DMS153 treated with DMSO at 0.1 percent for 48 hours (cell line): ENCODE data around the gene ALKBH8.
"Not testable (repeated sequence)": the region's sequence is repeated elsewhere in the genome, so short reads cannot be mapped to it uniquely, and the experiment has no call there.

ENCODE experiments used
- DNase-seq: peaks from one replicate; lab custom pipeline; 2025; ENCODE audit not compliant: unreplicated experiment; lab: John Stamatoyannopoulos, UW

The ALKBH8 gene

GRCh38 chr11:107577346-107577711, 11.8 kb upstream of the ALKBH8 start:
- DNase-seq: no peak

GRCh38 chr11:107576497-107577345, 11.2 kb upstream of the ALKBH8 start:
- not testable (repeated sequence) for DNase-seq

- DNase-seq: no peak
These were observed 7.9 kb upstream of the ALKBH8 start for GRCh38 chr11:107573438-107573837.

- no peak for DNase-seq
These were observed 4.5 kb upstream of the ALKBH8 start for GRCh38 chr11:107570015-107570414.

GRCh38 chr11:107567739-107568335, 2.3 kb upstream of the ALKBH8 start:
- no peak for DNase-seq

DNA sequence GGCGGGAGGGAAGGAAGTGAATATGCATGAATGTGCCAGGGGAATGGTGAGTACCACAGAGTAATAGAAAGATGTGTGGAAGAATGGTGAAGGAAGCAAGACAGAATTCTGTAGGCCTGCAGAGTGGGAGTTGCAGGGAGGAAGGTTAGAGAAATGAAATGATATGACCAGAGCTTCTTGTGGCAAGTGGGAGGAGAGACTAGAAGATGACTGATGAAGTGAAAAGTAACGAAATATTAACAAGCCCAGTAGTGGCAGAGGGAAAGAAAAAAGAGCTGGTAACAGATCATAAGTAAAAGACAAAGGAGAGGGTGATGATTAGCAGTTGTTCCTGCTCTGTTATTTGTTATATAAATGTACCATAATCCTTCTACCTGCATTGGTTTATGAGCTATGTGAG, 1.0 kb upstream of the ALKBH8 start:
- no peak for DNase-seq

GRCh38 chr11:107565955-107566501, 493 bp upstream of the ALKBH8 start:
- DNase-seq: not testable (repeated sequence)

DNA sequence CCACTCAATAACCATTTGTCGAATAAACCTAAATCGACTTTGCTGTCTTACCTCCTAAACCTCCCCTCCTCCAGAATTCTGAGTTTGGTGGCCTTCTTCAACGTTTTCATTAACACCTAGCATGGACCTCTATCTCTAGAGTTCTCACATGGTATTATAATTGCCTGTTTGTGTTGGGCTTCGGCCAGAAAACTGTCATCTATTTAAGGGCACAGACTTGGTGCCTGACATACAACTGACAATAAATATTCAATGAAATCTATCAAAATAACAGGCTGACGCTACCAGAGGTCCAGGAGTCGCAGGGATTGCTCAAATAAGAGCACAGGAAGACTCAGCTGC, 687 bp downstream of the ALKBH8 start:
- DNase-seq: no peak

- peak; percentile 10 for DNase-seq
These were observed 1.8 kb downstream of the ALKBH8 start for GRCh38 chr11:107563702-107564101.

GRCh38 chr11:107562647-107563208, 2.8 kb downstream of the ALKBH8 start:
- DNase-seq: no peak

- DNase-seq: no peak
These were observed 3.8 kb downstream of the ALKBH8 start for GRCh38 chr11:107561688-107562087.

- DNase-seq: no peak
These were observed 15.2 kb downstream of the ALKBH8 start for GRCh38 chr11:107550304-107550703.

DNA sequence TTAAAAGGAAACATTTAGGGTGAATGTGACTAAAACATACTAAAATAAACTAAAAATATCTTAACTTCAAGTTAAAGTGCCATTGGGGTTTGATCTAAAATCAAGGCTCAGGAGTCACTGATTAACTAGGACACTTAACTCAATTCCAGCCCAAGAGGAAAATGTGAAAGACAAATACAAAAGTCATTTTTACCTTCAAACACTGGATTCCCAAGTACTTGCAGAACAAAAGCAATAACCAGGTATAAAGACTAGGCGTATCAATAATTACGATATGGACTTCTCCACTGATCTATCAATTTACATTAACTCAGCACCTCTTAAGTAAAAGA, 15.6 kb downstream of the ALKBH8 start:
- DNase-seq: no peak

DNA sequence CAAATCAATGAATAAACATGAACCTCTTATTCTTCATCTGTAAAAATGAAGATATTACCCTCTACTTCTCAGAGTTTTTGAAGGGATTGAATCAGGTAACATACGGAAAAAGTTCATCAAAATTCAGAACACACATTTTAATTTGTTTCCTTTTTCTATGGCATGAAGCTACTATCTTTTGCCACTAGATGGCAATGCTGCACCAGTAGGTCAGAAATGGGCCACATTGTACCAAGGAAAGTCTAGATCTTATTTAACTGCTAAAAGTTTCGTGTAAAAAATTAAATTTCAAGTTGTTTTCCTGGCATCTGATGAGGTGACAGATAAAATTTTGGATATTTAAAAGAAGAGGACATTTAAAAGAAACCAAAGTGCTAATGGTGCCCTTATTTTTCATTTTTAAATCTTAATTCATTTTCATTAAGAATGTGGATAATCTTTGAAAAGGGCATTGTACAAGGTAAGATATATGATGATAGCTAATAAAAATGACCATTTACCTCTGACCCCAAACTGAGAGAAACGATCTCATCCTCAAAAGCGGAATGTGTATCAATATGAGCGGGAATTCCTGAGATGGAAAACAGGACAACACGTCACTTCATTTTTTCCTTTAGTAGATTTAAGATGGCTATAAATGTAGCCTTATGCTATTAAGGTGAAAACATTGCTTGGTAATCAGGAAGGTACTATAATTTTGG, 16.1 kb downstream of the ALKBH8 start:
- peak; percentile 6 for DNase-seq

DNA sequence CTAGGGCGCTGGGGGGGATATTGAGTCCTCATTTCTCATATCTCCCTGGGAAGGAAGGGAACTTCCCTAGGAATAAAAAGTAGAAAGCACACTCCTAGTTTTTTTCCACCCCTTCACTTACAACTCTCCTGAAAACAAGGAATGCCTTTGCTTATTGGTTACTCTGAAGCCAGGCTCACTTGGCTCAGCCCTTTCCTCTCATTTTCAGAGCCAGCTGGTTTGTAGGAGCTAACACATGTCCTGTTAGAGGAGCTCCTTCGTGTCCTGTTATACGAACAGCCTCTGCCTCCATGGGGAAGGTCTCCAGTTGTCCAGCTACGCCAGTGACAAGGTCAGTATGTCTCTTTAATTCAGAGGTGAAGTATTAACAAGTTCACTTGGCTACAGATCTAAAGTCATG, 17.6 kb downstream of the ALKBH8 start:
- no peak for DNase-seq

DNA sequence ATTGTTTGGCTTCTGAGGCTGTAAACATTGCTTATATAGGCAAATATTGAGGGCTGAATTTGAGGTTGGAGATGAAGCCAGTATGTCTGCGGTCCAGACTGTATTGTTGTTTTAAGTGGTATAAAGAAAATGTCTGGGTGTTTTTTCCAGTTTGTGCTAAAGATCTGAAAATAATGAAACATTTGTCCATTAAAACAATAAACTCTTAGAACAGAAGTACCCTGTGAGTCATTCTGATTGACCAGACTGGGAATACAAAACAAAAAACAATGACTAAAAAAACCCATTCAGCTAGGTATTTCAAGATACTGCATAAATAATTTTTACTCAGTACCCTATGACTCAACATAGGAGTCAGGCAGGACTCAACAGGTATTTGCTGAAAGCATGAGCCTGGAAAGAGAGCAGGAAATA, 20.4 kb downstream of the ALKBH8 start:
- DNase-seq: no peak

DNA sequence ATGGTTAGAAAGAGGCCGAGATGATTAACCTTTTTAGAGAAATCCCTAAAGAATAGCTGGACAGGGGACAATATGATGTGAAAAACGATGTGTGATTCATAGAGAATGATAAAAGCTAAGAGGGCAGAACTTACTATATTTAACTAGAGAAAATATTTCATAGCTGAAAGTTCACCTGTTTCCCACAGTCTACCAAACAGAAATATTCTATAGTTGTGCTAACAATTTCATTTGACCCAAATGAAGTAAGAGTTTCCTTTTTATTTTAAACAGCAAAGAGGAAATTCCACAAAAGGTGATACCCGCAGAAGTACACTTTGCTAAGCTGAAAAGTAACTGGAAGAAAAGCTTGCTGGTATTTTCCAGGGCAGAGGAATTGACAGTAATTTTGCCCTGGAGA, 26.7 kb downstream of the ALKBH8 start:
- DNase-seq: no peak

- no peak for DNase-seq
These were observed 27.3 kb downstream of the ALKBH8 start for GRCh38 chr11:107538239-107538638.

DNA sequence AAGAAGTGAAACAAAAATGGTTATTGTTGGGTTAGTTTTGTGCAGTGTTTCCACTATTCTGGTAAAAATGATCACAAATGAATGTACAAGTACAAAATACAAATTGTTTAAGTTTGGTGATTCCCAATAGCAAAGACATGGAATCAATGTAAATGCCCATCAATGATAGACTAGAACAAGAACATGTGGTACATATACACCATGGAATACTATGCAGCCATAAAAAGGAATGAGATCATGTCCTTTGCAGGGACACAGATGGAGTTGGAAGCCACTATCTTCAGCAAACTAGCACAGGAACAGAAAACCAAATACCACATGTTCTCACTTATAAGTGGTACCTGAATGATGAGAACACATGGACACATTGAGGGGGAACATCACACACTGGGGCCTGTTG, 28.4 kb downstream of the ALKBH8 start:
- DNase-seq: not testable (repeated sequence)

- DNase-seq: no peak
These were observed 39.3 kb downstream of the ALKBH8 start for GRCh38 chr11:107526197-107526596.

- DNase-seq: no peak
These were observed 56.7 kb downstream of the ALKBH8 start for GRCh38 chr11:107508858-107509244.
